GM19397 (cell line): ENCODE data around the gene SIM2.

Source experiments
- ATAC-seq: cut with Tn5 transposase; IDR thresholded peaks from one replicate; pipeline ENCODE4 v1.9.1; 2021; ENCODE audit warnings: mild to moderate bottlenecking, moderate library complexity; ENCODE audit not compliant: unreplicated experiment

SIM2 gene

DNA sequence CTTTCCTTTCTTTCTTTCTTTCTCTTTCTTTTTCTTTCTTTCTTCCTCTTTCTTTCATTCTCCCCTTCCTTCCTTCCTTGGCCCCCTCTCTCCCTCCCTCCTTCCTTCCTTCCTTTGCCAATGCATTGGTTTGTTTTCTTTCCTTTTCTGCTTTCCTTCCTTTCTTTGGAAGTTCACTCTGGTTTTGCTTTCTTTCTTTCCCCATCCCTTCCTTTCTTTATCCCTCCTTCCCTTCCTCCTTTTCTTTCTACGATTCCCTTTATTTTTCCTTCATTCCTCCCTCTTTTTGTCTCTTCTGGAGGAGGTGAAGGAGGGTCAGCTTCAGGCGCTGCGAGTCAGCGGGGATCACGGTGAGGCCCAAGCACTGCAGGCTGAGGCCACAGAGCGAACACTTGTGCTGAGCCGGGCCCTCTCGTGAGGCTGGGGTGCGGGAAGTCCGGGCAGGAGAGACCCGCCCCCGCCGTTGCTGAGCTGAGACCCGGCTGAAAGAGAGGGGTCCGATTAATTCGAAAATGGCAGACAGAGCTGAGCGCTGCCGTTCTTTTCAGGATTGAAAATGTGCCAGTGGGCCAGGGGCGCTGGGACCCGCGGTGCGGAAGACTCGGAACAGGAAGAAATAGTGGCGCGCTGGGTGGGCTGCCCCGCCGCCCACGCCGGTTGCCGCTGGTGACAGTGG is 1.5 kb downstream of the SIM2 start:
- no peak for ATAC-seq

DNA sequence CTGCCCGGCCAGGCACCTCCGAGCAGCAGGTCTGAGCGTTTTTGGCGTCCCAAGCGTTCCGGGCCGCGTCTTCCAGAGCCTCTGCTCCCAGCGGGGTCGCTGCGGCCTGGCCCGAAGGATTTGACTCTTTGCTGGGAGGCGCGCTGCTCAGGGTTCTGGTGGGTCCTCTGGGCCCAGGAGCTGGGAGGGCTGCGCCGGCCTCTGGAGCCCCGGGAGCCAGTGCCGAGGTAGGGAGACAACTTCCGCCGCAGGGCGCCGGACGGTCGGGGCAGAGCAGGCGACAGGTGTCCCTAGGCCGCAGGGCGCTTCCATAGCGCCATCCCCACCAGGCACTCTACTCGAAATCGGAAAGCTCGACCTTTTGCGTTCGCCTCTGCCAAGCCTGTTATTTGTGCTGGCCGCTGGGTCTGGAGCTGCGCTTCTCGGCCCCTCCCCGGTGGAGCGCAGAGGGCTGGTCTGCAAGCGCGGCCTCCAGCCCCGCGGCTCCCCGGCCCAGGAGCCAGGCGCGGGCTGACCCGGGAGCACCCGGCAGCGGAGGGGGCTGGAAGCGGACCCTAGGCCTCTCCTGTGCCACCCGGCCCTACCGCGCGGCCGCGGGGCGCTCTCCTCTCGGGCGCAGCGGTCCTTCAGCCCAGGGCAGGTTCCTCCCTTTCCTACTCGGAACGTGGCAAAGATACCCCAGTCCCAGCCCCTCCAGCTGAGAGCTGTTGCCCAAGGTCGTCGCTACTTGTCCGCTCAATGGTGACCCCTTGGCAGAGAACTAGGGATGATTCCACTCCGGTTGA is 2.2 kb downstream of the SIM2 start:
- no peak for ATAC-seq

DNA sequence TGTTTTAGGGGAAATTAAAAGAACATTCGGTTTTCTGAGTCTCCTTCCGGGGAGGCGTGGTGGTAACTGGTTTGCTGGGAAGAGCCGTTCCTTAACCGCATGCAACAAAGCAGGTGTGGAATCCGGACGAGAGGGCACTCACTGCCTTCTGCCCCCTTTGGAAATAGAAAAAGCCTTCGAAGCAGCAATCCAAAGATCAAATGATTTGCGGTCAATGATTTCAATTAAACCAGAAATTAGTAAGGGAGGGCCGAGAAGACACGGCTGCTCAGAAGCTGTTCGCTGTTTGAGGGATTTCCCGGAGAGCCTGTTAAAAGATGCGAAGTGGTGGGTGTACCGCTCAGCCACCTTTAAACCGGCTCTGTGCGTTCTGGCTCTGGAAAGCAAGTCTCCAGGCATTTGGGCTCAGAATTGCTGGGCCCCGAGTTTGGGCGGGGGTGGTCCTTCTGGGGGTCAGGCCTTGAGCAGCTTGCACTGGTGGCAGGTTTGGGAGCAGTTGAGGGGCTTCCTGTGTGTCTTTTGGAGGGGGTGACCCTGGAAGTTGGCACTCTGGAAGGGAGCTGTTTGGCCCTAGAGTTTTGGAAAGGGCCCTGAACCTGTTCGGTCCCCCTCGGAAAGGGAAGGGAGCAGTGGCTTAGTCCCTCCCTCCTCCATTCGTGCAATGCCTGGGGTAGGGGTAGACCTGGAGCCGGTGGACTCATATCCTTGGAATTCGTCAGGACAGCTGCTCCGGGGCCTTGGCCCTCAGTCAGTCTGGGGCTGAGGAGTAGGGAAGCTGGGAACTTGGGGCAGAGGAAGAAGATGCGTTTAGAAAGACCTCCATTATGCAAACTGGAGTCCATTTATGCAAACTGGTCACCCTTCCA is 3.1 kb downstream of the SIM2 start:
- no peak for ATAC-seq

GRCh38 chr21:36702622-36702968 is 3.7 kb downstream of the SIM2 start:
- no peak for ATAC-seq

- no peak for ATAC-seq
These were observed 4.2 kb downstream of the SIM2 start for GRCh38 chr21:36703123-36703522.

- no peak for ATAC-seq
These were observed 4.8 kb downstream of the SIM2 start for GRCh38 chr21:36703626-36704280.

- no peak for ATAC-seq
These were observed 5.5 kb downstream of the SIM2 start for GRCh38 chr21:36704281-36704957.

GRCh38 chr21:36704958-36705678 is 6.2 kb downstream of the SIM2 start:
- no peak for ATAC-seq

DNA sequence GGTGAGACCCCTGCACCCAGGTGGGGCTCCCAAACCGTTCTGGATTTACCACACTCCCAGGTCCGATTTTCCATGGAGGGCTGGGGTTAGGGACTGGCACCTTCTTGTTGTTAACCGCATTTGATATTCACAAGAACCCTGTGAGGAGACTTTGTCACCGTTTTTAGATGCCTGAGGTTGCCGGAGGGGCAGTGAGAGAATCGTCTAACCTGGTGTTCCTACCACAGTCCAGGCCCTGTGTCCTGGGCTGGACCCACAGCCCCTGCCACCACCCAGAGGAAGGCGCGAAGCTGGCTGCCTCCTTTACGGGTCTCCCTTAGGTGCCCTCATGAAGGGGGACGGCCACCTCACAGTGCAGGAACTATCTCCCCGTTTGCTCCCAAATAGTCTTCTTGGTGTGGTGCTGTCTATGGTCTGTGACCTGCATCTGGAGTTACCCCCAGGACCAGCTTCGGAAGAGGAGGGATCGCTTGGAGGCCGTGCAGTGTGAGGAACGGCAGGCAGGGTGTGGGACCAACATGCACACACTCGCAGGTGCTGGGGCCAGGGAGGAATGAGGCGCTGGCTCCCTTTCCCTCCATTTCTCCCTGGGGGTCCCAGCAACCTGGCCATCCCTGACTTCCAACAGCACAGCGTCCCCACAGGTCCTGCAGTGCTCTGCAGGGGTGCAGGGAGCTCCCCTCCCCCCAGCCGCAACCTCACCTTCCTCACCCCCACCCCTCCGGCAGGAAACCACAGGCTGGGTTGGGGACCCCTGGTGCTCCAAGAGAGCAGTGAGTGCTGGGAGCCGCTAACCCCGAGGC is 7.0 kb downstream of the SIM2 start:
- no peak for ATAC-seq

DNA sequence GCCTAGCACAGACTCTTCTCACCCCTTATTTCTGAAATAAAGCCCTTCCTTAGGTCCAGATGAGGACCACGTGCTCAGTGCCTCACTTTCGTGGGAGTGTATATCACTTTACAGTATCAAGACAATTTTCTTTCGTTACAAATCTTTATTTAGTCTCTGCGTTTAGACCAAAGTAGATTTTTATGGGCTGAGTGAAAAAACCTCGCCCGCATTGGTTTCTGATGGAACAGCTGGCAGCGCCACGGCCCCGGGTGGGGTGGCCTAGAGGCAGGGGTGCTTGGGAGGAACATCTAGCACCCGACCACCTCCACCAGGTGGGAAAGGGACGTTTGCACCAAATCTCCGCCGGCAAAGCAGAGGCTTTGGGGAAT is 7.6 kb downstream of the SIM2 start:
- no peak for ATAC-seq

- ATAC-seq = no peak
These were observed 8.2 kb downstream of the SIM2 start for GRCh38 chr21:36706951-36707762.

GRCh38 chr21:36707763-36708285 is 8.9 kb downstream of the SIM2 start:
- no peak for ATAC-seq

- no peak for ATAC-seq
These were observed 9.5 kb downstream of the SIM2 start for GRCh38 chr21:36708286-36709029.

- no peak for ATAC-seq
These were observed 10.3 kb downstream of the SIM2 start for GRCh38 chr21:36709030-36709867.

GRCh38 chr21:36709868-36710728 is 11.2 kb downstream of the SIM2 start:
- ATAC-seq = no peak

DNA sequence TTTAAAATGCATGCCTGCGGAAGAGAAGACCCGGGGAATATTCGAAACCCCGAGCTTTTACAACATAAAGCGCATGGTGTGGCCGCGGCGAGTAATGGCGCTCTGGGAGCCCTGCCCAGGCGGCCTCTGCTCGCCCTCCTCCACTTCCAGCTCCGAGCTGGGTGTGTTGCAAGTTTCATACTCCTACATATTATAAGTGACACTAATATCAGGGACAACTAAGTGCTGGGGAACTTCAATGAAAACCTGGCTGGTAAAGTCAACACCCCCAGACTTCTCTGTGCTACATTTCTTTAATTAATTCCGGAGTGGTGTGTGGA is 11.8 kb downstream of the SIM2 start:
- ATAC-seq = no peak
